Osteocyte (in vitro differentiated cells): ENCODE measurements around the gene TARBP2. TPM values are rescaled to one million over a fixed set of nuclear protein-coding genes. Genes with fewer than 3 reads are reported as not detected.

ENCODE experiments used
- DNase-seq: peaks from one replicate; pipeline ENCODE4 v3.0.0; 2021; ENCODE audit warnings: mixed read lengths; ENCODE audit not compliant: unreplicated experiment; ENCODE audit errors: extremely low spot score
- H3K27ac Mint-ChIP-seq: one replicate; pipeline ENCODE4 v1.8.0; 2021; ENCODE audit warnings: mild to moderate bottlenecking, mixed read lengths; ENCODE audit not compliant: unreplicated experiment
- H3K27me3 Mint-ChIP-seq: one replicate; pipeline ENCODE4 v1.8.0; 2021; ENCODE audit warnings: mixed read lengths; ENCODE audit not compliant: unreplicated experiment
- H3K36me3 Mint-ChIP-seq: one replicate; pipeline ENCODE4 v1.8.0; 2021; ENCODE audit warnings: mixed read lengths; ENCODE audit not compliant: unreplicated experiment
- H3K4me1 Mint-ChIP-seq: one replicate; pipeline ENCODE4 v1.8.0; 2021; ENCODE audit warnings: mixed read lengths; ENCODE audit not compliant: unreplicated experiment
- H3K4me3 Mint-ChIP-seq: one replicate; pipeline ENCODE4 v1.8.0; 2021; ENCODE audit warnings: mild to moderate bottlenecking, moderate library complexity, mixed read lengths; ENCODE audit not compliant: unreplicated experiment
- H3K9me3 Mint-ChIP-seq: one replicate; pipeline ENCODE4 v1.8.0; 2021; ENCODE audit warnings: mixed read lengths; ENCODE audit not compliant: unreplicated experiment
- CTCF ChIP-seq: fragments of 200-600 bp; sonication (generic); IDR thresholded peaks from 2 replicates; pipeline ENCODE4 v1.5.0; 2021; ENCODE audit warnings: antibody characterized with exemption, mild to moderate bottlenecking, moderate library complexity
- total RNA-seq: library from RNA; stranded (reverse); gene quantifications from 2 replicates; pipeline ENCODE4 v1.2.1, GENCODE V29; 2021

TARBP2 gene
- total RNA-seq, 1 donor from 2014 or later = 33.9 TPM

GRCh38 chr12:53505555-53506449 lies 4.7 kb downstream of the TARBP2 start:
- no peak for DNase-seq
- Mint-ChIP-seq H3K36me3 (peaks cover 14% of the 10 kb centered on the region), H3K27me3 (no peaks in the 10 kb centered on the region), H3K27ac (peak overlapping the region; percentile 10), H3K9me3 (no peaks in the 10 kb centered on the region), H3K4me3 (no peak overlapping the region), H3K4me1 (peaks cover 31% of the 10 kb centered on the region)
- no peak for TF ChIP-seq CTCF

GRCh38 chr12:53506450-53506785 lies 5.3 kb downstream of the TARBP2 start:
- Mint-ChIP-seq H3K9me3 (no peaks in the 10 kb centered on the region), H3K27ac (peak overlapping the region; percentile 10), H3K27me3 (no peaks in the 10 kb centered on the region), H3K4me3 (no peak overlapping the region), H3K4me1 (peaks cover 31% of the 10 kb centered on the region), H3K36me3 (peaks cover 17% of the 10 kb centered on the region)
- no peak for TF ChIP-seq CTCF
- no peak for DNase-seq

GRCh38 chr12:53506881-53507602 lies 6.0 kb downstream of the TARBP2 start, which contains the start of gene NPFF:
Gene NPFF (minus strand): TSS chr12:53507484. CDS start chr12:53507474, 10 bp downstream.
- Mint-ChIP-seq H3K36me3 (peaks cover 23% of the 10 kb centered on the region), H3K27ac (peak within 1 kb of the TSS; percentile 10), H3K4me3 (no peak within 1 kb of the TSS), H3K9me3 (no peaks in the 10 kb centered on the region), H3K4me1 (peaks cover 28% of the 10 kb centered on the region), H3K27me3 (no peaks in the 10 kb centered on the region)
- no peak for TF ChIP-seq CTCF
- DNase-seq = no peak

- H3K4me3 Mint-ChIP-seq = no peak overlapping the region
Measured at GRCh38 chr12:53507603-53507885, 6.5 kb downstream of the TARBP2 start.

More at GRCh38 chr12:53507603-53507885, 6.5 kb downstream of the TARBP2 start:
- peaks cover 26% of the 10 kb centered on the region for H3K36me3 Mint-ChIP-seq
- TF ChIP-seq CTCF = no peak
- H3K27ac Mint-ChIP-seq = no peak overlapping the region
- H3K27me3 Mint-ChIP-seq = no peaks in the 10 kb centered on the region
- H3K4me1 Mint-ChIP-seq = peaks cover 23% of the 10 kb centered on the region
- H3K9me3 Mint-ChIP-seq = no peaks in the 10 kb centered on the region
- no peak for DNase-seq
